Measurements from ENCODE around the gene VPS26C.

DNA sequence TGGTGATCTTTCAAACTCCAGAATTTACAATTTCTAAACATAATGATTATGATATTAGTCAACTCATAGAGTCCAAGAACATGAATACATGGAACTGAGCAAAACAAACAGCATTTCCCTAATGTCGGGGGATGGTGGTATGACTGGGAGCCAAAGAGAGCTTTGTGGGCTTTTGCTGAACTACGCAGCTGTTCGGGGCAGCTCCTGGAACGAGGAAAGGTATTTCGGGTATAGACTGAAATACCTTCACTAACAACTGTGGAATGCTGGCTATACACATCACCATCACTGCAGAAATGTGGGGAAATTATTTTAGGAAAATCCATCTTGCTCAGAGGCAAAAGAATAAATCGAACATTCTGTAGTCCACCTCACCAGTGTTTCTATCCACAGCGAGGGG lies 30.2 kb upstream of the VPS26C start:
- TF ChIP-seq, protein P1, sequence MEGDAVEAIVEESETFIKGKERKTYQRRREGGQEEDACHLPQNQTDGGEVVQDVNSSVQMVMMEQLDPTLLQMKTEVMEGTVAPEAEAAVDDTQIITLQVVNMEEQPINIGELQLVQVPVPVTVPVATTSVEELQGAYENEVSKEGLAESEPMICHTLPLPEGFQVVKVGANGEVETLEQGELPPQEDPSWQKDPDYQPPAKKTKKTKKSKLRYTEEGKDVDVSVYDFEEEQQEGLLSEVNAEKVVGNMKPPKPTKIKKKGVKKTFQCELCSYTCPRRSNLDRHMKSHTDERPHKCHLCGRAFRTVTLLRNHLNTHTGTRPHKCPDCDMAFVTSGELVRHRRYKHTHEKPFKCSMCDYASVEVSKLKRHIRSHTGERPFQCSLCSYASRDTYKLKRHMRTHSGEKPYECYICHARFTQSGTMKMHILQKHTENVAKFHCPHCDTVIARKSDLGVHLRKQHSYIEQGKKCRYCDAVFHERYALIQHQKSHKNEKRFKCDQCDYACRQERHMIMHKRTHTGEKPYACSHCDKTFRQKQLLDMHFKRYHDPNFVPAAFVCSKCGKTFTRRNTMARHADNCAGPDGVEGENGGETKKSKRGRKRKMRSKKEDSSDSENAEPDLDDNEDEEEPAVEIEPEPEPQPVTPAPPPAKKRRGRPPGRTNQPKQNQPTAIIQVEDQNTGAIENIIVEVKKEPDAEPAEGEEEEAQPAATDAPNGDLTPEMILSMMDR (IDR thresholded peaks at IDR 0.05 in 8 of 11, conservative IDR thresholded peaks at IDR 0.05 in 3 of 11): no peak
- no peak for TF ChIP-seq POLR2A (IDR thresholded peaks at IDR 0.05)
